Loucy (cell line): ENCODE measurements around the gene CEP112.

Experiments
- H2AFZ ChIP-seq: fragments of 200-600 bp; sonication (generic); 2 replicates; pipeline ENCODE4 v1.6.0; 2016; ENCODE audit warnings: antibody characterized with exemption, mild to moderate bottlenecking, low read length, moderate library complexity
- H3F3A ChIP-seq: fragments of 200-600 bp; 2 replicates; pipeline ENCODE4 v1.6.0; 2016; ENCODE audit warnings: antibody characterized with exemption, low read depth, mild to moderate bottlenecking
- H3K27me3 ChIP-seq: fragments of 200-600 bp; sonication (generic); 2 replicates; pipeline ENCODE4 v1.6.1; 2014; ENCODE audit warnings: low read length, mild to moderate bottlenecking; ENCODE audit not compliant: insufficient read depth, poor library complexity, severe bottlenecking
- H3K36me3 ChIP-seq: fragments of 200-600 bp; sonication (generic); 2 replicates; pipeline ENCODE4 v1.6.1; 2016; ENCODE audit warnings: low read length; ENCODE audit not compliant: insufficient read depth
- H3K4me1 ChIP-seq: fragments of 200-600 bp; sonication (generic); 2 replicates; pipeline ENCODE4 v1.5.1; 2014; ENCODE audit warnings: low read length, mild to moderate bottlenecking; ENCODE audit not compliant: insufficient read depth, poor library complexity, severe bottlenecking
- H3K4me2 ChIP-seq: fragments of 200-600 bp; sonication (generic); 2 replicates; pipeline ENCODE4 v1.6.0; 2014; ENCODE audit warnings: antibody characterized with exemption, low read length, low read depth, mild to moderate bottlenecking; ENCODE audit not compliant: poor library complexity, severe bottlenecking
- H3K4me3 ChIP-seq: fragments of 200-600 bp; sonication (generic); 2 replicates; pipeline ENCODE4 v1.5.1; 2014; ENCODE audit warnings: low read length, mild to moderate bottlenecking, mixed read lengths; ENCODE audit not compliant: poor library complexity, severe bottlenecking
- H3K79me2 ChIP-seq: fragments of 200-600 bp; sonication (generic); 2 replicates; pipeline ENCODE4 v1.6.1; 2014; ENCODE audit warnings: low read length; ENCODE audit not compliant: insufficient read depth
- H3K9ac ChIP-seq: fragments of 200-600 bp; sonication (generic); 2 replicates; pipeline ENCODE4 v1.6.0; 2014; ENCODE audit warnings: mild to moderate bottlenecking, low read depth, low read length, moderate library complexity; ENCODE audit not compliant: poor library complexity, severe bottlenecking
- H3K9me2 ChIP-seq: fragments of 200-600 bp; sonication (generic); replicated peaks from 2 replicates; pipeline ENCODE4 v1.6.1; 2016; ENCODE audit warnings: low read depth, low read length, mixed read lengths
- H3K9me3 ChIP-seq: fragments of 200-600 bp; sonication (generic); 2 replicates; pipeline ENCODE4 v1.6.1; 2014; ENCODE audit warnings: mild to moderate bottlenecking, antibody characterized with exemption, low read length, low read depth; ENCODE audit not compliant: insufficient read depth
- H4K20me1 ChIP-seq: fragments of 200-600 bp; sonication (generic); 2 replicates; pipeline ENCODE4 v1.6.0; 2014; ENCODE audit warnings: antibody characterized with exemption, low read length, mild to moderate bottlenecking; ENCODE audit not compliant: insufficient read depth, poor library complexity, severe bottlenecking
- CTCF ChIP-seq: fragments of 200-600 bp; sonication (generic); conservative IDR thresholded peaks from 2 replicates; pipeline ENCODE4 v1.5.1; 2014; ENCODE audit warnings: mild to moderate bottlenecking, antibody characterized with exemption, low read length
- EZH2phosphoT487 ChIP-seq: fragments of 200-600 bp; IDR thresholded peaks from 2 replicates; pipeline ENCODE4 v1.6.1; 2018; ENCODE audit warnings: antibody characterized with exemption, mild to moderate bottlenecking, moderate library complexity, borderline replicate concordance

The CEP112 gene

GRCh38 chr17:66191593-66192377 lies at the start of gene CEP112:
CEP112 (minus strand) TSS chr17:66192133.
- Histone ChIP-seq H3K9me3 (no peaks in the 10 kb centered on the region), H3K9me2 (no peaks in the 10 kb centered on the region), H4K20me1 (no peaks in the 10 kb centered on the region), H3K27me3 (no peaks in the 10 kb centered on the region), H3F3A (no peaks in the 10 kb centered on the region), H3K79me2 (no peaks in the 10 kb centered on the region), H3K36me3 (no peaks in the 10 kb centered on the region), H3K4me3 (peak within 1 kb of the TSS; percentile 81), H3K4me2 (peak within 1 kb of the TSS; percentile 83), H3K4me1 (peaks cover 10% of the 10 kb centered on the region), H2AFZ (peak within 1 kb of the TSS; percentile 95), H3K9ac (peak within 1 kb of the TSS; percentile 62)
- TF ChIP-seq EZH2phosphoT487 (no peak), CTCF (no peak)

GRCh38 chr17:66240630-66241029 lies 48.7 kb upstream of the CEP112 start:
- Histone ChIP-seq H4K20me1 (no peaks in the 10 kb centered on the region), H3K36me3 (no peaks in the 10 kb centered on the region), H3K27me3 (no peaks in the 10 kb centered on the region), H3K4me2 (no peak overlapping the region), H3K9me3 (no peaks in the 10 kb centered on the region), H2AFZ (no peak overlapping the region), H3K4me1 (no peaks in the 10 kb centered on the region), H3K79me2 (no peaks in the 10 kb centered on the region), H3K9ac (no peak overlapping the region), H3K4me3 (no peak overlapping the region), H3F3A (no peaks in the 10 kb centered on the region), H3K9me2 (no peaks in the 10 kb centered on the region)
- TF ChIP-seq CTCF (no peak), EZH2phosphoT487 (no peak)

- Histone ChIP-seq H3K9ac (no peak overlapping the region), H3K9me3 (no peaks in the 10 kb centered on the region)
Measured at GRCh38 chr17:66240013-66240412, 48.1 kb upstream of the CEP112 start.

More at GRCh38 chr17:66240013-66240412, 48.1 kb upstream of the CEP112 start:
- Histone ChIP-seq H3K9me2 (no peaks in the 10 kb centered on the region), H3K27me3 (no peaks in the 10 kb centered on the region), H3K36me3 (no peaks in the 10 kb centered on the region), H2AFZ (no peak overlapping the region), H4K20me1 (no peaks in the 10 kb centered on the region), H3K4me1 (no peaks in the 10 kb centered on the region), H3K4me3 (no peak overlapping the region), H3K4me2 (no peak overlapping the region), H3F3A (no peaks in the 10 kb centered on the region), H3K79me2 (no peaks in the 10 kb centered on the region)
- TF ChIP-seq EZH2phosphoT487 (no peak), CTCF (no peak)
